ENCODE results near the gene DNAL1. TPM values are rescaled to one million over a fixed set of nuclear protein-coding genes. Genes with fewer than 3 reads are reported as not detected.

DNAL1 gene
- total and polyA plus RNA-seq, 2 of the 4 experiments (the other 2 are of a cell fraction) = 4.5 to 5.4 TPM

GRCh38 chr14:73633116-73634010 is 11.4 kb upstream of the DNAL1 start:
- BruUV-seq (replicated peaks) = no TSS peak
- in situ Hi-C loops (cut with MboI; ENCODE audit: low sequenced_read_pairs) = no loop called here
- H2AK5ac ChIP-seq (ENCODE audit: low read depth, low read length) = no peak overlapping the region
- H3K18ac ChIP-seq (ENCODE audit: low read depth, low read length) = no peak overlapping the region
- H3K27me3 ChIP-seq (ENCODE audit: control insufficient read depth, insufficient read depth, low read length) = no peaks in the 10 kb centered on the region; the same call in 1 of the 2 replicates
- no peak overlapping the region for H2BK20ac ChIP-seq (ENCODE audit: low read depth, low read length)
- H3K4me2 ChIP-seq (ENCODE audit: low read depth, low read length) = peak overlapping the region; percentile 90
- ATAC-seq (ENCODE audit: low read depth) = peak; percentile 97
- intact Hi-C loops (cut with micrococcal nuclease) = loop anchor here (1.0 to 10.0 kb wide), 4 partner anchors 125 to 459 kb away; no protein-coding TSS in a partner anchor
- H3K27ac ChIP-seq (ENCODE audit: insufficient read depth, low read length) = no peak overlapping the region
- no peaks in the 10 kb centered on the region for H3K36me3 ChIP-seq (ENCODE audit: control insufficient read depth, insufficient read depth, low read length)
- no peaks in the 10 kb centered on the region for H3K79me1 ChIP-seq (ENCODE audit: low read depth in 1 of 2, low read length in 2 of 2)
- H4K5ac ChIP-seq (ENCODE audit: low read depth, low read length) = no peak overlapping the region
- H3K4me1 ChIP-seq (ENCODE audit: control insufficient read depth, insufficient read depth, low read length) = no peaks in the 10 kb centered on the region
- H4K91ac ChIP-seq (ENCODE audit: insufficient read depth, low read depth, low read length) = no peak overlapping the region; the same call in 1 of the 2 replicates
- peak overlapping the region; percentile 45; the same call in 1 of the 2 replicates for H3K23ac ChIP-seq (ENCODE audit: low read depth, low read length)
- H2AK9ac ChIP-seq (replicated peaks; ENCODE audit: low read depth, low read length, poor library complexity) = peak overlapping the region; percentile 89
- H4K8ac ChIP-seq (ENCODE audit: low read depth in 2 of 2, low read length in 2 of 2) = peak overlapping the region; percentile 62 to 95
- no peaks in the 10 kb centered on the region for H4K20me1 ChIP-seq (ENCODE audit: insufficient read depth, low read length)
- H2BK5ac ChIP-seq (ENCODE audit: low read depth, low read length, poor library complexity, severe bottlenecking) = no peak overlapping the region
- H2AFZ ChIP-seq (replicated peaks; ENCODE audit: low read length, poor library complexity) = peak overlapping the region; percentile 98
- H3K14ac ChIP-seq (replicated peaks; ENCODE audit: low read depth, low read length) = peak overlapping the region; percentile 62; the same call in 1 of the 2 replicates
- H3K9me1 ChIP-seq (ENCODE audit: insufficient read depth, low read length) = no peaks in the 10 kb centered on the region
- no peak overlapping the region; the same call in 2 of the 3 replicates for H2BK15ac ChIP-seq (ENCODE audit: low read depth, low read length)
- dilution Hi-C loops (cut with HindIII; ENCODE audit: low sequenced_read_pairs, unreplicated experiment) = no loop called here
- H3K56ac ChIP-seq (ENCODE audit: extremely low read depth, insufficient read depth, low read length) = peak overlapping the region; percentile 32; the same call in 1 of the 2 replicates
- DNase-seq = peak; percentile 69
- peak overlapping the region; percentile 24; the same call in 1 of the 2 replicates for H3K4ac ChIP-seq (ENCODE audit: low read depth, low read length)
- ChIA-PET CTCF (interaction anchor here (0.6 to 2.4 kb wide), 6 partner anchors 29 to 142 kb away, joined by 3 to 12 read pairs (median 4); partner anchors contain the start of gene RIOX1), POLR2A (ENCODE audit: unreplicated experiment) (interaction anchor here (0.6 kb wide), 1 partner anchor 304 kb away, joined by 4 read pairs; no protein-coding TSS in a partner anchor)
- H3K9me3 ChIP-seq (ENCODE audit: control insufficient read depth, insufficient read depth, low read length) = no peaks in the 10 kb centered on the region
- H3K9ac ChIP-seq (ENCODE audit: low read depth, low read length) = peak overlapping the region; percentile 58
- WGBS, 2 experiments (ENCODE audit: extremely low coverage in 2 of 2, insufficient read length in 1 of 2) = 28% methylated on average over 18 of the region's 44 CpGs; no CpG with 5 or more reads in 1 of the 2 experiments
- H3K4me3 ChIP-seq (ENCODE audit: insufficient read depth, low read depth, low read length) = peak overlapping the region; percentile 30
- peak overlapping the region; percentile 74 for H2BK120ac ChIP-seq (ENCODE audit: low read depth, low read length)
- TF ChIP-seq CTCF (conservative IDR thresholded peaks at IDR 0.05; ENCODE audit: low read depth, low read length) = peak; percentile 91
- peak; percentile 88 for TF ChIP-seq RAD21 (IDR thresholded peaks at IDR 0.05; ENCODE audit: low read length)
- TF ChIP-seq MAFK (IDR thresholded peaks at IDR 0.05; ENCODE audit: low read depth, low read length) = no peak
- TF ChIP-seq MAZ (IDR thresholded peaks at IDR 0.05; ENCODE audit: borderline replicate concordance, low read depth, low read length) = no peak
- no peak for TF ChIP-seq CHD1 (IDR thresholded peaks at IDR 0.05; ENCODE audit: low read depth, low read length)
- TF ChIP-seq MXI1 (IDR thresholded peaks at IDR 0.05; ENCODE audit: borderline replicate concordance, low read depth, low read length) = no peak
- TF ChIP-seq SMC3 (IDR thresholded peaks at IDR 0.05; ENCODE audit: low read depth, low read length) = peak; percentile 81
- TF ChIP-seq NFE2L2 (IDR thresholded peaks at IDR 0.05; ENCODE audit: low read depth, low read length) = no peak
- TF ChIP-seq, protein P1, sequence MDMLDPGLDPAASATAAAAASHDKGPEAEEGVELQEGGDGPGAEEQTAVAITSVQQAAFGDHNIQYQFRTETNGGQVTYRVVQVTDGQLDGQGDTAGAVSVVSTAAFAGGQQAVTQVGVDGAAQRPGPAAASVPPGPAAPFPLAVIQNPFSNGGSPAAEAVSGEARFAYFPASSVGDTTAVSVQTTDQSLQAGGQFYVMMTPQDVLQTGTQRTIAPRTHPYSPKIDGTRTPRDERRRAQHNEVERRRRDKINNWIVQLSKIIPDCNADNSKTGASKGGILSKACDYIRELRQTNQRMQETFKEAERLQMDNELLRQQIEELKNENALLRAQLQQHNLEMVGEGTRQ (IDR thresholded peaks at IDR 0.05; ENCODE audit: low read depth, low read length) = peak; percentile 52; the same call in 1 of the 2 replicates
- TF ChIP-seq BHLHE40 (IDR thresholded peaks at IDR 0.05; ENCODE audit: low read depth, low read length) = no peak
- no peak for TF ChIP-seq CEBPB (IDR thresholded peaks at IDR 0.05; ENCODE audit: low read depth, low read length)
- TF ChIP-seq FOS (IDR thresholded peaks at IDR 0.05; ENCODE audit: low read depth, low read length) = no peak

Measured in IMR-90 (cell line).